NCI-H2081 treated with DMSO at 0.1 percent for 48 hours (cell line): ENCODE results near the gene HIRIP3.

Experiments
- DNase-seq: peaks from one replicate; lab custom pipeline; 2025; lab: John Stamatoyannopoulos, UW

HIRIP3 gene

DNA sequence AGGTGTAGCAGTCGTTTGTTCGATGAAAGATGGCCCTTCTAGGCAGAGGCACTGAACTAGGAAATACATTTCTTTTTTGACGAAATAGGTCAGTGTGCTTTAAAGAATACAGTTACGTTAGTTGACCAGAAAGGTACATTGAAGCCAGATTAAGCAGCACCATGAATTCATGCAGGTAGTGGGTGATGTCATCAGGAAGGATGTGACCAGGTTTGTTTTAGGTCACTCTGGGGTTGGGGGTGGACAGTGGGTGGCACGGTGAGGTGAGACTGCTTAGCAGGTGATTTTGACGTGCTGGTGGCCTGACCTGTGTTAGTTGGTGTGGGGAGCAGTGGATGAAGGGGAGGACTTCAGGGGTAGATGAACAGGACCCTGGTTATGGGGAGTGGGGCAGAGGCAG is 4.2 kb upstream of the HIRIP3 start:
- no peak for DNase-seq

DNA sequence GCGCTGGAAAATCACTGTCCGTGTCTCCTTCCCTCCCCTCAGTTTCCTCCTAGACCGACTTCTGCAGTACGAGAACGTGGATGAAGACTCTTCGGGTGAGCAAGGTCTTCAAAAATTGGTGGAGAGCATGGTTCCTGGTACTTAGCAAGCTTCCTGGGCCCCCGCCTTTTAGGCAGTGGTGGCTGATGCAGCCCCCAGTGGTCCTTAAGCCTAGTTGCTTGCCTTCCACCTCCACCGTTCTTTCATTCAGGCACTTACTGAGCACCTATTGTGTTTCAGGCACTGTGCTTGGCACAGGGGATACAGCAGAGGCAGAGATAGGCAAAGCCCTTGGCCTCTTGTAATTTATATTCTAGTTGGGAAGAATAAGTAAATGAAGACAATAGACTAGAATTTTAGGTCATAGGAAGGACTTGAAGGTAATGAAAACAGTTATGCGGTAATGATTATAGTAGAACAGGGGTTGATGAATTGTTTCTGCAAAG is 1.4 kb upstream of the HIRIP3 start:
- no peak for DNase-seq

DNA sequence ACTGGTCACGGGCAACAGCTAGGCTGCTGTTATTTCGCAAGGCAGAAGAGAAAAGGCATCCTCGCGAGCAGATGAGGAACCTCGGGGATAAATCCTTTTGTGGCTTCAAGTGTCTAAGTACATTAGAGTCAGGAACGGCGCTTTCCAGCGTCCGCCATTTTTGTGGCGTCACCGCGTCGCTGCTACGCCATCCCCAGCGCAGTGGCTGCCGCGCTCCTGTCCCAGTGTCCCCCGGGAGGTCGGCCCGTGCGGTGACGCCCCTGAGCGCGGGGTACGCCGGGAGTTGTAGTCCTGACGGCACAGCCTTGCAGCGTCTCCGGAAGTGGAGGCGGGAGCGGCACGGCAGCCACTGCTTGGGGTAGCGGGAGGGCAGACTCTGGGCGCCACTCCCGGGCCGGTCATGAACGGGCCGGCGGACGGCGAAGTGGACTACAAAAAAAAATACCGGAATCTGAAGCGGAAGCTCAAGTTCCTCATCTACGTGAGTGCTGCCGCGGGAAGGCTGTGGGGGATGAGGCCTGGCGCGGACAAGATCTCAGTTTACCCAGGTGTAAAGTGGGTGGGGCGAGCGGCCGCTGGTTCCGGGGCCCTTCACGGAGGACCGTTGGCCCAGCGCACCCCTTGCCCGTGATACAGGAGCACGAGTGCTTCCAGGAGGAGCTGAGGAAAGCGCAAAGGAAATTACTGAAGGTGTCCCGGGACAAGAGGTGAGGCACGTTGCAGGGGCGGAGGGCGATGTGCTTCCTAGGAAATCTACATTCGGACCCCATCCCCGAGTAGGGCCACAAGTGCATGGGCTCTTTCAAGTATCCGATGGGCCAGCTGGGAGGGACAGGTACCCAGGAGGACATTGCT is 721 bp upstream of the HIRIP3 start, which contains the start of gene INO80E:
INO80E (plus strand) TSS at position 331 of the 855 bp plus-strand sequence; CDS start at position 401, 70 bp downstream.
- DNase-seq = no peak

DNA sequence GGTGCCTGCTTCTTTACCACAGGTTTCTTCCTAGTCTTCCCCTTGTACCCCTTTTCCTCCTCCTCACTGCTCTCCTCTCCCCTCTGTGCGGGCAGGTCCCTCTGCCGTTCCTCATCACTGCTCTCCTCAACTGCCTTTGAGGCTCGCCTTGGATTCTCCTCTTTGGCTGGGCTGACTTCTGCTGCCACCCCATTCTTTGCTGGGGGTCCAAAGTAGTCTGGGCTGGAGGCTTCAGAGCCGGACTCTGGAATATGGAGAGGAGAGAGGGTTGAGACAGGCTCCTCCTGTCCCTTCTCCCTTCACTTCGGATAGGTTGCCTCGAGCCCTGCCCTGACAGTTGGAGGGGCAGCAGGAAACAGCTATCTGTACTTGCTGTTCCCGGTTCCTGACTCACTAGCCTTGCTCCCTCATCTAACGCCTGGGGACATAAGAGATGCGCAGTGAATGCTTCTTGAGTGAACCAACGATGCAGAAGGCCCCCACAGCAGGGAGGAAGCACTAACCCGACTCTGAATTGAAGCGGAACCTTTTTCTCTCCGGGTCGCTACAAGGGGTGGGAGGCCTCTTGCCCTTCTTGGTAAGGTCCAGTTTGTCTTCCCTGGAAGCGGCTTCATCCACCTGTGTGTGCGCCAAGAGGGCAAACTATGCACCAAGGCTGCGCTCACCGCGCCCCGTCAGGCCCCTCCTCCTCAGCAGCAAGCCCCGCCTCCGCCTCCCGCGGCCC is 655 bp downstream of the HIRIP3 start:
- DNase-seq = no peak

DNA sequence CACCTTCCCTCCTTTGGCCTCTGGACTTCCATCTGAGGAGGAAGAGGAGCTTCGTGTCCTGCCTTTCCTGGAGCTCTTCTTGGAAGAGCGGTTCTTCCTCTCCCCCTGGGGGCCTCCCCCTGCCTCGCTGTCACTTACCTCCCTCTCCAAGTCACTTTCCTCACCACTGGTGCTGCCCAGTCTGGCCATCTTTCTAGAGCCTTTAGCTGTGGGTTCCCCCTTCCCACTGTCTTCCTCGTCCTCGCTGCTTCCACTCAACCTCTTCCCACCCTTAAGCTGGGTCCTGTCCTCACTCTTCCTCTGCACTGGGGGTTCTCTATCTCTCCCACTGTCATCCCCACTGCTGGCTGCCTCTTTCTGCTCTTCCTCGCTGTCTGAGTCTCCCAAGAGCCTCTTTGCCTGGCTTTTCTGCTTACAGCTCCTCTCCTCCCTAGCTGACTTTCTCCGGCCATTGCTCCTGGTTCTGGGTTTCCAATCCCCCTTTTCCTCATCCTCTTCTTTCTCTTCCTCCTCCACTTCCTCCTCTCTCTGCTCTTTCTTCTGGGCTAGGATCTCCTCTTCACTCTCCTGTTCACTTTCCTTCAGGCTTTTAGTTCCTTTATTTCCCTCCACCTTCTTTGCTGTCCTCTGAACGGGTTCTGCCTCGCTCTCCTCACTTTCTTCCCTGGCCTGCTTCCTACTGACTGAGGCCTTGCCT is 1.4 kb downstream of the HIRIP3 start:
- DNase-seq = no peak

DNA sequence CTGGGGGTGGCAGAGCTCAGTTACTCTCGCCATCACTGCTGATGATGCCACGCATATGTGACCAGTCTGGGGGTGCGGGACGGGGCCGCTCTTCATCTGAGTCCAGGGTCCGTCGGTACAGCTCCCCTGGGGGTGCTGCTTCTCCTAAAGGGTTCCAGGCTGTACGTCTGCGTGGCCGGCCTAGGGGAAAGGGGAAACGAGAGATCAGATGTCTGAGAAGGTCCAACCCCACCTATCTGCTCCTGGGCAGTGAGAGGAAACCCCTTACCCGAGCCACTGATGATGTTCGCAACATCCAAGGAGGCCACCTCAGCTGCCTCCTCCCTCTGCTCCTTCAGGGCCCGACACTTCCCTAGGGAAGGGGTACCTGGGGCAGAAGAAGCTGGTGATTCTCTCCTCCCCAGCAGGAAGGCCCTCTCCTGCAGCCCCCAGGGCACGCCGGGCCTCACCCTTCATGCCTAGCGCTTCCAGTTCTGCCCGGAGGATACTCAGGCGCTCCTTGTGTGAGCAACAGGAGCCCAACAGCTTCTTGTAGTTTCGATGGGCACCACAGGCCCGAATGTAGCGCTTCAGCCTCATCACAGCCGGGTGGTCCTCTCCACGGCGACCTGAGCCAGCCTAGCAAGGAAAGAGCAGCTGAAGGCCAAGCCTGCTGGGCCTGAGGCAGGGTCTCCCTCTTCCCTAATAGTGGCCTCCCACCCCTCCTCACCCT is 2.1 kb downstream of the HIRIP3 start:
- DNase-seq = no peak

DNA sequence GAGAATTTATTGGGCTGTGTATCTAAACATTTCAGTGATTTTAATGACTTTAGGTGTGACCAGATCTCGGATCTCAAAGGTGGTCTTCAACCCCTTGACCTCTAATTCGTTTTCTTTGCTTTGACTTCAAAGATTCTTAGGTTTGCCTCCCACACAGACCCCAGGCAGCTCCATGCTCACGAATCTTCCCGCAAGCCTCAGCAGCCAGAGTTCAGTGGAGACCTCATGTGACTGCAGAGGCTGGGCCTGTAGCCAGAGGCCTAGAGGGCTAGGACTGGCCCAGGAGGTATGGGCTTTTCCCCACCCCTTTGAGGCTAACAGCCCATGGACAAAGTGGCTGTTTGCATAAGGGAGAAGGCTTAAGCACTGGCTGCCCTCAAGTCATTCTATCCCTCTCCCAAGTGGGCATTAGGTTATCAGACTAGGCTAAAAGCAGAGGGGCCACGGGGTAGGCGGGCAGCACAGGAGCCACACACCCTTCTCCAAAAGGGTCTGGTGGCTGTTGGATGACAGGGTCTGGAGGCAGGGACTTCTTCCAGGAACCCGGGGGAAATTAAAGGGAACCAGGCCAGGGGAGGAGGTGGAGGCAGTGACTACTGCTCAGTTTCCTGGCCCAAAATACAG is 3.0 kb downstream of the HIRIP3 start:
- DNase-seq = no peak

DNA sequence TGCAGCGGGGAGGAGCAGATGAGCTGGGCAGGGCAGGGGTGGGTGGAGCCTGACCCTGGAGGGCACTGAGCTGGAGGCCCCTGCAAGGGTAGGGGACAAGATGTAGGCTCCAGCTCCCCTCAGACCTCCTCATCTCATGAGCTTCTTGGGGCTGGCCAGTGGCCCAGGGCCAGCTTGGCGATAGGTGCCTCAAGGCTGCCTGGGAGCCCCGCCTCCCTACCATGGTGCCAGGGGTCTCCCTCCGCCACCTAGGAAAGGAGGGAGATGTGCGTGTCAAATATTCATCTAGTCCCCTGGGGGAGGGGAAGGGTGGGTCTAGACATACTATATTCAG is 3.9 kb downstream of the HIRIP3 start:
- DNase-seq = no peak

DNA sequence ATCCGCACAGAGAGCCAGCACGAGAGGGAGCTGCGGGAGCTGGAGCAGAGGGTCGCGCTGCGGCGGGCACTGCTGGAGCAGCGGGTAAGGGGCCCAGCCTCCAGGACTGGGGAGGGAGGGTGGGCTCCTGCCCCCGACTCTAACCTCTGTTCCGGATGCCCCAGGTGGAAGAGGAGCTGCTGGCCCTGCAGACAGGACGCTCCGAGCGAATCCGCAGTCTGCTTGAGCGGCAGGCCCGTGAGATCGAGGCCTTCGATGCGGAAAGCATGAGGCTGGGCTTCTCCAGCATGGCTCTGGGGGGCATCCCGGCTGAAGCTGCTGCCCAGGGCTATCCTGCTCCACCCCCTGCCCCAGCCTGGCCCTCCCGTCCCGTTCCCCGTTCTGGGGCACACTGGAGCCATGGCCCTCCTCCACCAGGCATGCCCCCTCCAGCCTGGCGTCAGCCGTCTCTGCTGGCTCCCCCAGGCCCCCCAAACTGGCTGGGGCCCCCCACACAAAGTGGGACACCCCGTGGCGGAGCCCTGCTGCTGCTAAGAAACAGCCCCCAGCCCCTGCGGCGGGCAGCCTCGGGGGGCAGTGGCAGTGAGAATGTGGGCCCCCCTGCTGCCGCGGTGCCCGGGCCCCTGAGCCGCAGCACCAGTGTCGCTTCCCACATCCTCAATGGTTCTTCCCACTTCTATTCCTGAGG is 4.4 kb downstream of the HIRIP3 start:
- DNase-seq = no peak

DNA sequence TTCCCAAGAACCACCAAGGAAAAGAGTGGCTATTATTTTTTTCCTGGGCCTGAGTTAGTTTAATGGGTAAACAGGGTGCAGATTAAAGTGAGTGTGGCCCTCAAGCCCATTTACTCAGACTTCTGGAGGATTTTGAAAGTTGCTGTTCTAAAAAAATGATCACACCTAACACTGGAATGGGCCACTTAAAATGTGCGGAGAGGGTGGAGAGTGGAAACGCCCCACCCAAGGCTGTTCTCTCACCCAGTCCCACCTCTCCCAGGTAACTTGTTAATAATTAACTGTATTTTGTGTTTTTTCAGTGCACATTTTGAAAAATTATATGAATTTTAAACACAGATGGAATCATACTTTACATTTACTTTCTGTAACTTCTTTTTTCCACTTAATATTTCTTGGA is 5.4 kb downstream of the HIRIP3 start:
- DNase-seq = no peak

DNA sequence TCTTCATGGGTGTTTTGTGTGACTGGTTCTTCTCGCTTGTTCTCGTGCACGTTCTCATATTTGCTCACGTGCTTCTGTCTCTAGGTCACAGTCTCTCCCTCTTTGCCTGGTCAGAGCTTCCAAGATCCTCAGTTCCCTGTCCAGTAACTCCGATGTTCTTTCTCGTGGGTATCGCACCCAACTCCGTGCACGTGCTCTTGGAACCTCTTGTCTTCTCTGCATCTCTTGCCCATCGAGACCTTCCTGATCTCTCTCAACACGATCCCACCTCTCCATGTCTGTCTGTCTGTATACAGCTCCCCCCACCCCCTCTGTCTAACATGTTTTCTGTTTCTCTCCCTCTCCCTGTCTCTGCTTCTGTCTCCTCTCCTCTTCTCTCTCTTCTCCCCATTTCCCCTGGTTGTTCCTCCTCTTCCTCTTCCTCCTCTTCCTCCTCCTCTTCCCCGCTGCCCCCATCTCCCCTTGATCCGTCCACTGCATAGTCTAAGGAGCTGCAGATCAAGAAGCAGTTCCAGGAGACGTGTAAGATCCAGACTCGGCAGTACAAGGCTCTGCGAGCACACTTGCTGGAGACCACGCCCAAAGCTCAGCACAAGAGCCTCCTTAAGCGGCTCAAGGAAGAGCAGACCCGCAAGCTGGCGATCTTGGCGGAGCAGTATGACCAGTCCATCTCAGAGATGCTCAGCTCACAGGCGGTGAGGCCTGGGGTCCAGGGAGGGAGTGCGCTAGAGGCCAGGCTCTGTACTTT is 6.1 kb downstream of the HIRIP3 start:
- no peak for DNase-seq

DNA sequence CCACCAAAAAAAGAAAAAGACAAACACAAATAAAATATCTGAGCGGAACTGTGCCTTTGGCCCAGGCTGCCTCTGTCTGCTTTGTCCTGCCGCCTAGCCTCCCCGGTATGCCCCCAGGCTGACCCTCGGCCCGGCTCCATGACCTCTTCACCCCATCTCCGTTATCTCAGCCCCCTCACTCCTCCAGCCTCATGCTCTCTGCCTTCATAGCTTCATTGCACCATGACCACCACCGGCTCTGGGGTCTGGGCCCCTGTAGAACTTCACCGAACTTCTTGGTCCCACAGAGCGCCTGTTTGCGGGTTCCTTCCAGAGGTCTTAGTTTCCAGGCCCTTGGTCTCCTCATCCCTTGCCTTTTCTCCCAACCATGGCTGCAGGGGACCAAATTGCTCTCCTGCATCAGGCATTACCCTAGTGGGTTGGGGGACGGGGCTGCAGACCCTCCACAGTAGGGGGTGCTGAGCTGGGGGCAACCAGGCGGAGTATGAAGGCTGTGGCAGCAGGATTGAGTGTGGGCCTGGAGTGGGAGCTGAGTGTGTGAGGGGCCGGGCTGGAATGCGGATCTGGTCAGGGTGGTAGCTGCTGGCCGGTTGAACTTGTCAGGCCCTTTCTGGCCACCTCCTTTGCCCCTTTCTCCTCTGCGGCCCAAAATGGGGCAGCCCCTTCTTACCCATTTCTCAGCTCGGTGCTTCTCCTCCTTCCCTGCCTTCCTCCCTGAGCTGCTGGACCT is 6.9 kb downstream of the HIRIP3 start:
- no peak for DNase-seq

DNA sequence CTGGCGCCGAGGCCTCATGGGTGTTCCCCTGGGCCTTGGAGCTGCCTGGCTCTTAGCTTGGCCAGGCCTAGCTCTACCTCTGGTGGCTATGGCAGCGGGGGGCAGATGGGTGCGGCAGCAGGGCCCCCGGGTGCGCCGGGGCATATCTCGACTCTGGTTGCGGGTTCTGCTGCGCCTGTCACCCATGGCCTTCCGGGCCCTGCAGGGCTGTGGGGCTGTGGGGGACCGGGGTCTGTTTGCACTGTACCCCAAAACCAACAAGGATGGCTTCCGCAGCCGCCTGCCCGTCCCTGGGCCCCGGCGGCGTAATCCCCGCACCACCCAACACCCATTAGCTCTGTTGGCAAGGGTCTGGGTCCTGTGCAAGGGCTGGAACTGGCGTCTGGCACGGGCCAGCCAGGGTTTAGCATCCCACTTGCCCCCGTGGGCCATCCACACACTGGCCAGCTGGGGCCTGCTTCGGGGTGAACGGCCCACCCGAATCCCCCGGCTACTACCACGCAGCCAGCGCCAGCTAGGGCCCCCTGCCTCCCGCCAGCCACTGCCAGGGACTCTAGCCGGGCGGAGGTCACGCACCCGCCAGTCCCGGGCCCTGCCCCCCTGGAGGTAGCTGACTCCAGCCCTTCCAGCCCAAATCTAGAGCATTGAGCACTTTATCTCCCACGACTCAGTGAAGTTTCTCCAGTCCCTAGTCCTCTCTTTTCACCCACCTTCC is 7.9 kb downstream of the HIRIP3 start:
- no peak for DNase-seq

DNA sequence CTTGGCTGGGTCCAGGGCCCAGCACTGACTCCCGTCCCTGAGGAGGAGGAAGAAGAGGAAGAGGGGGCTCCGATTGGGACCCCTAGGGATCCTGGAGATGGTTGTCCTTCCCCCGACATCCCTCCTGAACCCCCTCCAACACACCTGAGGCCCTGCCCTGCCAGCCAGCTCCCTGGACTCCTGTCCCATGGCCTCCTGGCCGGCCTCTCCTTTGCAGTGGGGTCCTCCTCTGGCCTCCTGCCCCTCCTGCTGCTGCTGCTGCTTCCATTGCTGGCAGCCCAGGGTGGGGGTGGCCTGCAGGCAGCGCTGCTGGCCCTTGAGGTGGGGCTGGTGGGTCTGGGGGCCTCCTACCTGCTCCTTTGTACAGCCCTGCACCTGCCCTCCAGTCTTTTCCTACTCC is 8.5 kb downstream of the HIRIP3 start:
- DNase-seq = no peak

DNA sequence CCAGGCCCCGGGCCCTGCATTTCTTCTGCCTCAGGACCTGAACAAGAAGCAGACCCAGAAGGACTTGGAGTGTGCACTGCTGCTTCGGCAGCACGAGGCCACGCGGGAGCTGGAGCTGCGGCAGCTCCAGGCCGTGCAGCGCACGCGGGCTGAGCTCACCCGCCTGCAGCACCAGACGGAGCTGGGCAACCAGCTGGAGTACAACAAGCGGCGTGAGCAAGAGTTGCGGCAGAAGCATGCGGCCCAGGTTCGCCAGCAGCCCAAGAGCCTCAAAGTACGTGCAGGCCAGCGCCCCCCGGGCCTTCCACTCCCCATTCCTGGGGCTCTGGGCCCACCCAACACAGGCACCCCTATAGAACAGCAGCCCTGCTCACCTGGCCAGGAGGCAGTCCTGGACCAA is 9.2 kb downstream of the HIRIP3 start:
- DNase-seq = no peak

DNA sequence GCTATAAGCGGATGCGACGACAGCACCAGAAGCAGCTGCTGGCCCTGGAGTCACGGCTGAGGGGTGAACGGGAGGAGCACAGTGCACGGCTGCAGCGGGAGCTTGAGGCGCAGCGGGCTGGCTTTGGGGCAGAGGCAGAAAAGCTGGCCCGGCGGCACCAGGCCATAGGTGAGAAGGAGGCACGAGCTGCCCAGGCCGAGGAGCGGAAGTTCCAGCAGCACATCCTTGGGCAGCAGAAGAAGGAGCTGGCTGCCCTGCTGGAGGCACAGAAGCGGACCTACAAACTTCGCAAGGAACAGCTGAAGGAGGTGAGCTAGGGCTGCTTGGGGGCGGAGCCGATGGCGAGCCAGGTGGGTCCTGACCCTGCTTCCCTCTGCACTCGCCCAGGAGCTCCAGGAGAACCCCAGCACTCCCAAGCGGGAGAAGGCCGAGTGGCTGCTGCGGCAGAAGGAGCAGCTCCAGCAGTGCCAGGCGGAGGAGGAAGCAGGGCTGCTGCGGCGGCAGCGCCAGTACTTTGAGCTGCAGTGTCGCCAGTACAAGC is 10.1 kb downstream of the HIRIP3 start:
- DNase-seq = no peak

DNA sequence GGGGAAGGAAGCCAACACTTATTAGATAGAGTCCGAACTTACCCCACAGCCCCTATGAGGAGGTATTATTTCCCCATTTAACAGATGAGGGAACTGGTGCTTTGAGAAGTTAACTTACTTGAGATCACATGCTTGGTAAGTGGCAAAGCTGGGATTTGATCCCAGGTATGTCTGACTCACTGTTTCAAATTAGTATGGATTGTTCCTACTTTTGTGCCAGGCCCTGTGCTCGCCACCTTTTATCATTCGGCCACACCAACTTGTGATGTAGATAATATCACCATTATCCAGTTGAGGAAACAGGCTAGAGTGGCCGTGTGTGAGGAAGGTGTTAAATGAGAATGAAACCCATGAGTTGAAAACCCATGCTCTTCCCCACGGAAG is 10.7 kb downstream of the HIRIP3 start:
- no peak for DNase-seq

DNA sequence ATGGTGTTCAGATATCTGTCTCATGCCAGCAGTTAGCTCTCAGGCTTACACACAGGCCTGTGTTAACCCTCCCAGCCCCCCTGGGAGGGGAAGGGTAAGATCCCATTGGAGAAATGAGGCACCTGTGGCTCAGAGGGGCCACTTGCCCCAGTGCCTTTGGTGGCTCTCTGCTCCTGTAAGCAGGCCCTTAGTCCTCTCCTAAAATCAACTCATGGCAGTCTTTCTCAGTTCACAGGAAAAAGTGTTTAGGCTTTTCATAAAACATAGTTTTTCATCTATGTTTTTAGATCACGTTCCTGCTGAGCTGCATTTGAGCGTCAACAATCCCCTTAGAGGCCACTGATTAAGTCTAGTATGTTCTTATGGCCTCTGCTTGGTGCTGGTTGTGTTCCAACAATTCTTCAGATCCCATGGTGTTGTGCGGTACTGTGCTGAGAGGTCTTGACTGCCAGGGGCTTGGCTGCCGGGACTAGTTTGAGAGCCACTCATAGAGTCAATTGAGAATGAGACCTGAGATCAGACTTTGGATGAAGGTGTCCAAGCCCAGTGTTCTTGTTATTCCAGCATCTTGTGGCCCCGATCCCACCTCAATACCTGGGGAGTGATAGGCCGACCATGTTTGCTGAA is 11.2 kb downstream of the HIRIP3 start:
- no peak for DNase-seq
